Duodenal mucosa (tissue), 2 donors: ENCODE measurements around the gene REXO5.

Source experiments
- H3K27ac ChIP-seq: one replicate; pipeline ENCODE4 v1.7.0; 2013; ENCODE audit warnings: low read depth, low read length
- H3K27me3 ChIP-seq, 2 donors: one replicate each; pipeline ENCODE4 v1.7.0; 2013; ENCODE audit warnings: low read length in 2 of 2, control low read depth in 1 of 2; ENCODE audit not compliant: insufficient read depth in 2 of 2, control insufficient read depth in 1 of 2
- H3K36me3 ChIP-seq, 2 donors: one replicate each; pipeline ENCODE4 v1.7.0; 2013; ENCODE audit warnings: low read length in 2 of 2, control low read depth in 1 of 2; ENCODE audit not compliant: insufficient read depth in 2 of 2, control insufficient read depth in 1 of 2
- H3K4me1 ChIP-seq, 2 donors: one replicate each; pipeline ENCODE4 v1.7.0; 2013; ENCODE audit warnings: low read length in 2 of 2, control low read depth in 1 of 2; ENCODE audit not compliant: insufficient read depth in 2 of 2, control insufficient read depth in 1 of 2
- H3K4me3 ChIP-seq, 2 donors: one replicate each; pipeline ENCODE4 v1.7.0; 2013; ENCODE audit warnings: low read length in 2 of 2, low read depth in 1 of 2
- H3K9ac ChIP-seq, 2 donors: one replicate each; pipeline ENCODE4 v1.7.0; 2013; ENCODE audit warnings: low read length in 2 of 2, low read depth in 1 of 2
- H3K9me3 ChIP-seq, 2 donors: one replicate each; pipeline ENCODE4 v1.7.0; 2013; ENCODE audit warnings: low read length in 2 of 2, control low read depth in 1 of 2; ENCODE audit not compliant: control insufficient read depth in 1 of 2

REXO5 gene

DNA sequence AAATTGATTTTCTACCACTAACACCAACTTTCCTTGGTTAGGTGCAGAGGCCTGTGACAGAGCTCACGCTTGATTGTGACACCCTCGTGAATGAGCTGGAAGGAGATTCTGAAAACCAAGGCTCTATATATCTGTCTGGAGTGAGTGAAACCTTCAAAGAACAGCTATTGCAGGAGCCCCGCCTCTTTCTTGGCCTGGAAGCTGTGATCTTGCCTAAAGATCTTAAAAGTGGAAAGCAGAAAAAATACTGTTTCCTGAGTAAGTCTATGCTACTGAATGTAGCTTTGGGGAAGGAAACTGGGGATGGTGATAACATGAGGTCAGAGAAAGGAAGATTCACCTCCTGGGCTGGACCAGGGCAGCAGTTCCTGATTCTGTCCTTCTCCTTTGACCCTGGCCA, 38.3 kb downstream of the REXO5 start:
- Histone ChIP-seq H3K36me3 (peaks cover 0 to 14% of the 10 kb centered on the region in 2 donors), H3K27ac (no peak overlapping the region), H3K9ac (no peak overlapping the region), H3K4me1 (no peaks in the 10 kb centered on the region), H3K27me3 (no peaks in the 10 kb centered on the region), H3K4me3 (no peak overlapping the region), H3K9me3 (no peaks in the 10 kb centered on the region)

- Histone ChIP-seq H3K9me3 (no peaks in the 10 kb centered on the region), H3K27me3 (no peaks in the 10 kb centered on the region), H3K36me3 (peaks cover 0 to 14% of the 10 kb centered on the region in 2 donors), H3K27ac (no peak overlapping the region), H3K9ac (no peak overlapping the region), H3K4me1 (no peaks in the 10 kb centered on the region), H3K4me3 (no peak overlapping the region)
These were observed 39.7 kb downstream of the REXO5 start for GRCh38 chr16:20846030-20846429.

DNA sequence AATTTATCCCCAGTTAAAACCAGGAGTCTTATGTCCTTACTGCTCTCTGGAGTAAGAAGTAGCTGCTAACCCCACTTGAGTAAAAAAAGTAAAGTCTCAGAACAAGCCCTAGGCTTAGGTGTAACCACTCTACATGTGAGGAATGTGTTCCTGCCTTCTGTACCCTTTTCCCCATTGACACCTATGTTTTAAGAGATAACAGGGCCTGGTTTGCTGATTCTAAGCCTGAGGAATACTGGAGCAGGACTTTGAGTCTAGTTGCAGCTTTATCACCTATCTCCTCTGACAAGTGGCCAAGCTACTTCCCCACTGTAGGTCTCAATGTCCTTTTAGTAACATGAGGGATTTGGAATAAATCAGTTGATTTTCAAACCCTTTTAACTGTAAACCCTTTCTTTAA, 40.2 kb downstream of the REXO5 start:
- H3K36me3 ChIP-seq, result peaks cover 0 to 14% of the 10 kb centered on the region in 2 donors
- no peak overlapping the region for H3K9ac ChIP-seq
- no peaks in the 10 kb centered on the region for H3K27me3 ChIP-seq
- no peaks in the 10 kb centered on the region for H3K9me3 ChIP-seq
- H3K27ac ChIP-seq, result no peak overlapping the region
- no peak overlapping the region for H3K4me3 ChIP-seq
- H3K4me1 ChIP-seq, result no peaks in the 10 kb centered on the region

GRCh38 chr16:20847550-20847949, 41.2 kb downstream of the REXO5 start:
- Histone ChIP-seq H3K4me3 (no peak overlapping the region), H3K4me1 (no peaks in the 10 kb centered on the region), H3K9ac (no peak overlapping the region), H3K27me3 (no peaks in the 10 kb centered on the region), H3K36me3 (peaks cover 0 to 12% of the 10 kb centered on the region in 2 donors), H3K27ac (no peak overlapping the region), H3K9me3 (no peaks in the 10 kb centered on the region)

DNA sequence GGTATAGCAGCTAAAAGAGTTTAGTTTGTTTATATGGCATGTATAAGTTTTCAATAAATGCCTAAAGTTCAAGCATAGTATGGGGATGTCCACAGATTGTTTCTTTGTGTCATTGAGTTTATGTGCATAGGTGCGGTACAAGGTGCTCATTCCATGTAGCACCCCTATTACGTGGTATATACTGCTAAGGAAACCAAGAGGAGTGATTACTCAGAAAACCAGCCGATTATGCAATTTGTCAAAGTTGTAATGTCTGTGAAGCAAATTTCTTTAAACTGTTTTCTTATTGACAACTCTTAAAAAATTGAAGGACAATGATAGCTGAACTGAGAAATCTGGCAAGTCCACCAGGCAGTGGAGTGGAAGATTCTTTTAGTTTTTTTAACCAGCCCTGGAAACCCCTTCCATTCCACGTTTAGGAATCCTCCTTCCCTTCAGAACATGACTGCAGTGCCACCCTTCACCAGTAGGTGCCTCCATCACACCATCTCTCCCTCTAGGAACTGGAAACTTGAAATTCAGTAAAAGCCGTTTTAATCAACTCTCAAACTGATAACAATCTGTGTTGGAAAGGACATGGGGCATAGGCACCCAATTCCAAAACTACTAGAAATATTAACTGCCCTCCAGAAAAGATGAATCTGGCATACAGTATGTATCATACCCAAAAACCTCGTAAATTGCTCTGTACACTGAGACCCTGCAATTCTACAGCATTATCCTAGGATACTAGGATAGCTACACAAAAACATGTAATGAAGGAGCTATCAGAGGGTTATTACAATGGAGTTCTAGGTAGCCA, 43.5 kb downstream of the REXO5 start:
- H3K27ac ChIP-seq, result no peak overlapping the region
- H3K4me1 ChIP-seq, result no peaks in the 10 kb centered on the region

GRCh38 chr16:20850981-20851380, 44.7 kb downstream of the REXO5 start:
- Histone ChIP-seq H3K4me3 (no peak overlapping the region), H3K27me3 (no peaks in the 10 kb centered on the region), H3K36me3 (peaks cover 7 to 16% of the 10 kb centered on the region in 2 donors), H3K4me1 (no peaks in the 10 kb centered on the region), H3K9ac (no peak overlapping the region), H3K27ac (no peak overlapping the region), H3K9me3 (no peaks in the 10 kb centered on the region)

More for the DNA sequence above, 43.5 kb downstream of the REXO5 start:
- H3K4me3 ChIP-seq, result no peak overlapping the region
- H3K9me3 ChIP-seq, result no peaks in the 10 kb centered on the region
- H3K27me3 ChIP-seq, result no peaks in the 10 kb centered on the region
- peaks cover 0 to 10% of the 10 kb centered on the region in 2 donors for H3K36me3 ChIP-seq
- H3K9ac ChIP-seq, result peak overlapping the region in 1 of 2 donors; percentile 33

DNA sequence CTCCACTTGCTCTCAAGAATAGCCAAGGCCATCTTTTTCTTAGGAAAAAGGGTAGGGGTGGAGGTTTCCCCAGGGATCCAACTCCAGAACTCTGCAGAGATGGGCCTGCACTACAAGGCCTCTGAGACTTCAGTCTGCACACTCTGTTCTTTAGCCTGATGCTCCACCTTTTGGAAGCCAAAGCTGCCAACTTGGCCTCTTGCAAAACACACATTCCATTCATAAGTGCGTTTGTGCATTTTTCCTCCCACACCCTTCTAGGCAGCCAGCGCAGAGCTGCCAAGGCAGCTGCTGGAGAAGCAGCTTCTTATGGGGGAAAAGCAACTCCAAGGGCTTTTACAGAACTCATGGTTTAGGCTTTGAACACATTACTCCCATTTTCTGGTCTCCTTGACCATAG, 45.3 kb downstream of the REXO5 start:
- Histone ChIP-seq H3K4me1 (no peaks in the 10 kb centered on the region), H3K9ac (no peak overlapping the region), H3K27ac (no peak overlapping the region), H3K9me3 (no peaks in the 10 kb centered on the region), H3K4me3 (no peak overlapping the region), H3K36me3 (peaks cover 7 to 10% of the 10 kb centered on the region in 2 donors), H3K27me3 (no peaks in the 10 kb centered on the region)

- H3K36me3 ChIP-seq, result peaks cover 7 to 10% of the 10 kb centered on the region in 2 donors
- H3K9me3 ChIP-seq, result no peaks in the 10 kb centered on the region
- H3K4me1 ChIP-seq, result no peaks in the 10 kb centered on the region
- H3K4me3 ChIP-seq, result no peak overlapping the region
- no peak overlapping the region for H3K9ac ChIP-seq
- no peaks in the 10 kb centered on the region for H3K27me3 ChIP-seq
- no peak overlapping the region for H3K27ac ChIP-seq
These were observed 46.8 kb downstream of the REXO5 start for GRCh38 chr16:20853143-20853542.

DNA sequence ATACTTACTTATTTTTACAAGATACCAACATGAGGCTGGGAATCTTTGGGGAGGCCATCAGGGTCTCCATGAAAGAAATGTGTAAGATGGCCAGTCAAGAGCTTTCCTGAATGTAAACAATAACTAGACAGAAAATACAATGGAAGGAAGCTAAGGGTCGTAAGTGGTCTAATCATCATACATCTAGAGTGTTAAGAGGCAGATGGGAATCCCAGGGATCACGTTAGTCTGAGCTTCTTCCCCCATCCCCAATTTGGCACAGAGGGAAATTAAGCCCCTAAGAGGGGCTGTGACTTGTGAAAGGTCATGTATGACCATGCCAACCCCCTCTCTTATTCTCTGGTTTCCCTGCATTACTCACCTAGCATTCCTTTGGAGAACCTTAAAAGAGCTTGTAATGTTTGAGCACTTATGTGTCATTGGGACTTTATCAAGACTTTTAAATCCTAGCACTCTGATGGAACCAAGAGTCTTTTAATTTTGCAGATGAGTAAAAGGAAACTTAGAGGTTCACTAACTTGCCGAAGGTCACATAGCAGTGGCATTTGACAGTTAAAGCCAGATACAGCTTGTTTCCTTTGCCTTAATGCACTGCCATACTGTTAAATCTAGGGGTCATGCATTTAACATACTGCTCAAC, 47.8 kb downstream of the REXO5 start:
- H3K27ac ChIP-seq, result no peak overlapping the region
- no peak overlapping the region for H3K4me3 ChIP-seq
- H3K27me3 ChIP-seq, result no peaks in the 10 kb centered on the region
- no peaks in the 10 kb centered on the region for H3K4me1 ChIP-seq
- H3K9ac ChIP-seq, result no peak overlapping the region
- H3K36me3 ChIP-seq, result peaks cover 7 to 10% of the 10 kb centered on the region in 2 donors
- no peaks in the 10 kb centered on the region for H3K9me3 ChIP-seq

- Histone ChIP-seq H3K4me1 (no peaks in the 10 kb centered on the region), H3K9ac (no peak overlapping the region), H3K27ac (no peak overlapping the region), H3K4me3 (no peak overlapping the region), H3K27me3 (no peaks in the 10 kb centered on the region), H3K9me3 (no peaks in the 10 kb centered on the region), H3K36me3 (peaks cover 7 to 16% of the 10 kb centered on the region in 2 donors)
These were observed 48.6 kb downstream of the REXO5 start for GRCh38 chr16:20854963-20855362.
